Fibroblast of the aortic adventitia (primary cell): ENCODE measurements around the gene ZNF628. TPM values are rescaled to one million over a fixed set of nuclear protein-coding genes. Genes with fewer than 3 reads are reported as not detected.

Experiments used
- DNase-seq: peaks from one replicate; pipeline ENCODE4 v3.0.0-alpha.2; 2010; ENCODE audit warnings: low read depth
- H3K4me3 ChIP-seq: 2 replicates; pipeline ENCODE4 v1.5.1; 2011; ENCODE audit warnings: low read depth, mild to moderate bottlenecking, control low read depth, low read length, moderate library complexity
- total RNA-seq: library from RNA; depleted of rRNA; stranded (reverse); fragments of >200 nt; gene quantifications from 2 replicates; pipeline ENCODE4 v1.2.3, GENCODE V29; 2012; ENCODE audit warnings: low replicate concordance
- TF ChIP-seq, protein P1 (sequence below): IDR thresholded peaks from 2 replicates; pipeline ENCODE4 v1.5.1; 2011; ENCODE audit warnings: mild to moderate bottlenecking, low read length, control low read depth, inconsistent platforms; ENCODE audit not compliant: insufficient read depth

Gene ZNF628
- total RNA-seq, 1 donor: 3.8 TPM

GRCh38 chr19:55455576-55456235, 20.7 kb upstream of the ZNF628 start:
- no peak for DNase-seq
- TF ChIP-seq, protein P1, sequence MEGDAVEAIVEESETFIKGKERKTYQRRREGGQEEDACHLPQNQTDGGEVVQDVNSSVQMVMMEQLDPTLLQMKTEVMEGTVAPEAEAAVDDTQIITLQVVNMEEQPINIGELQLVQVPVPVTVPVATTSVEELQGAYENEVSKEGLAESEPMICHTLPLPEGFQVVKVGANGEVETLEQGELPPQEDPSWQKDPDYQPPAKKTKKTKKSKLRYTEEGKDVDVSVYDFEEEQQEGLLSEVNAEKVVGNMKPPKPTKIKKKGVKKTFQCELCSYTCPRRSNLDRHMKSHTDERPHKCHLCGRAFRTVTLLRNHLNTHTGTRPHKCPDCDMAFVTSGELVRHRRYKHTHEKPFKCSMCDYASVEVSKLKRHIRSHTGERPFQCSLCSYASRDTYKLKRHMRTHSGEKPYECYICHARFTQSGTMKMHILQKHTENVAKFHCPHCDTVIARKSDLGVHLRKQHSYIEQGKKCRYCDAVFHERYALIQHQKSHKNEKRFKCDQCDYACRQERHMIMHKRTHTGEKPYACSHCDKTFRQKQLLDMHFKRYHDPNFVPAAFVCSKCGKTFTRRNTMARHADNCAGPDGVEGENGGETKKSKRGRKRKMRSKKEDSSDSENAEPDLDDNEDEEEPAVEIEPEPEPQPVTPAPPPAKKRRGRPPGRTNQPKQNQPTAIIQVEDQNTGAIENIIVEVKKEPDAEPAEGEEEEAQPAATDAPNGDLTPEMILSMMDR: no peak
- no peak overlapping the region for H3K4me3 ChIP-seq

- DNase-seq: no peak
- TF ChIP-seq, protein P1: no peak
- H3K4me3 ChIP-seq: no peak overlapping the region
Measured at GRCh38 chr19:55456347-55456746, 20.1 kb upstream of the ZNF628 start.

GRCh38 chr19:55457683-55458457, 18.5 kb upstream of the ZNF628 start:
- H3K4me3 ChIP-seq: no peak overlapping the region
- TF ChIP-seq, protein P1: no peak
- no peak for DNase-seq

- TF ChIP-seq, protein P1: no peak
- DNase-seq: no peak
- peak overlapping the region; percentile 14 for H3K4me3 ChIP-seq
Measured at GRCh38 chr19:55459551-55459949, 16.9 kb upstream of the ZNF628 start.

- DNase-seq: peak; percentile 65
- TF ChIP-seq, protein P1: no peak
- H3K4me3 ChIP-seq: peak overlapping the region; percentile 93
Measured at GRCh38 chr19:55459950-55460657, 16.3 kb upstream of the ZNF628 start.

DNA sequence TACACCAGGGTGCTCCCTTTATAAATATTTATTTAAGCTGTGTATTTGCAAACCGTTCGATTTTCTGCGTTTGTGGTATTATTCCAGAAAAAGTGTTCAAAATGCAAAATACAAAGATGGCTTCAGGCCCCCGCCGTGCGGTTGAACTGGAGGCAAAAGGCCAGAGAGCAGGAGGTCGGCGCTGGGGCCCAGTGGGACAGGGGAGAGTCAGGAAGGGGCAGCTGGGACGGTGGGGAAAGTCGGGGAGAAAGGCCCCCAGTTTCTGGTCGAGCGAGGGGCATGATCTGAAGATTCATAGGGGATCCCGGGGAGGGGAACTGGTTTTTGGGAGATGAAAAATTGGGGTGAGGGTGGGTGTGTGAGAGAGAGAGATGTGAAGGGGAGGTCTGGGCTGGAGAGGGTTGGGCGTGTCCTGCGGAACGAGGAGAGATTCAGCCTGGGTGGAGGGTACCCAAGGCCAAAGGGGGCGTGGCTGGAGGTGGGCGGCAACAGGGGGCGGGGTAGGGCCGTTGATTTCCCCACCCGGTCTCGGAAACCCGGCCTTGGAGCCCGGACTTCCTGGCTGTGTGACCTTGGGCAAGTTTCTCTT, 15.7 kb upstream of the ZNF628 start:
- TF ChIP-seq, protein P1: no peak
- DNase-seq: peak; percentile 91

More for the DNA sequence above, 15.7 kb upstream of the ZNF628 start:
- H3K4me3 ChIP-seq: peak overlapping the region; percentile 93
